Uterus (tissue), 2 donors: ENCODE results near the gene KIF18B.
A peak's percentile ranks its signal among the peaks of the same experiment; 100 is the strongest.

Experiments
- POLR2A ChIP-seq, 2 donors: fragments of 450-650 bp; IDR thresholded peaks; one replicate each; pipeline ENCODE4 v1.6.1; 2016; ENCODE audit warnings: antibody characterized with exemption in 2 of 2, mild to moderate bottlenecking in 1 of 2, moderate library complexity in 1 of 2
- TF ChIP-seq, protein P1 (sequence below), 4 experiments: fragments of 200-600 bp in 2 of 4; fragments of 450-650 bp in 2 of 4; sonication (generic) in 2 of 4; IDR thresholded peaks; one replicate each; pipeline ENCODE4 v1.5.1; 2016 to 2019; ENCODE audit warnings: antibody characterized with exemption in 4 of 4, mild to moderate bottlenecking in 2 of 4, moderate library complexity in 1 of 4

DNA sequence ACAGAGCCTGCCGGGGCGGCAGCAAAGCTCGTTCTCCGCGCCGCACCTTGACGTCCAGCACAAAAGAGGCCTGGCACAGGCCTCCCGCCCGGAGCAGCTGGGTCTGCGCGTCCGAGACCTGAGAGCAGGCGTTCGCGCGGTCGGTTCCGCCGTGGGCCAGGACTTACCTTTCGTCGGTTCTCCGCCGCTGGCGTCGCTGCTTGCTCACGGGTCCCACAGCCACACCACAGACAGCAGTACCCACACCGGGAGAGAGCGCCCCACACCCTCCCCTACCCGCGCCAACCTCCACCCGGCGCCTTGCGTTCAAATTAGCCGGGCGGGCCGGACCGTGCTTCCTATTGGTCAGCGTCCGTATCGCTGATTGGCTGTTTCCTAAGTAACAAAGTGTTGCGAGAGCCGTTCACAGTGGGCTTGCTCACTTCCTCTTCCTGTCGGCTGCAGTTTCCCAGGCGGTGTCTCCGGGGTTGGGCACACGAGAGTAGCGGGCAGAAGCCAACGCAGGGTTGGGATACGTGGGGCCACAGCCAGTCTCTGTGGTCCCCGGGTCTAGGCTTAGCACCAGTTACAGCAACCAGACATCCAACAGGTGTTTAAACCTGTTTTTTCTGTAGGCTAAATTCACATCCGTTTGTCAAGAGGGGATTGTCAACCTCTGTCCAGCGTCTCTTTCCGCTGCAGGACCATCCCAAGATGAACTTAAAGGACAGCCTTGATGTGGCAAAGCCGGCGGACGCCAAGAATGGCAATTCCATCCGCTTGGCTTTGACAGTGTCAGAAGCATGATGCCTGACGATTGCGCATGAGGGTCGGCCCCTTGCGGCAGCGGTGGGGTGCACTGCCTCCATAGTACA lies at the start of gene KIF18B:
- TF ChIP-seq, protein P1, sequence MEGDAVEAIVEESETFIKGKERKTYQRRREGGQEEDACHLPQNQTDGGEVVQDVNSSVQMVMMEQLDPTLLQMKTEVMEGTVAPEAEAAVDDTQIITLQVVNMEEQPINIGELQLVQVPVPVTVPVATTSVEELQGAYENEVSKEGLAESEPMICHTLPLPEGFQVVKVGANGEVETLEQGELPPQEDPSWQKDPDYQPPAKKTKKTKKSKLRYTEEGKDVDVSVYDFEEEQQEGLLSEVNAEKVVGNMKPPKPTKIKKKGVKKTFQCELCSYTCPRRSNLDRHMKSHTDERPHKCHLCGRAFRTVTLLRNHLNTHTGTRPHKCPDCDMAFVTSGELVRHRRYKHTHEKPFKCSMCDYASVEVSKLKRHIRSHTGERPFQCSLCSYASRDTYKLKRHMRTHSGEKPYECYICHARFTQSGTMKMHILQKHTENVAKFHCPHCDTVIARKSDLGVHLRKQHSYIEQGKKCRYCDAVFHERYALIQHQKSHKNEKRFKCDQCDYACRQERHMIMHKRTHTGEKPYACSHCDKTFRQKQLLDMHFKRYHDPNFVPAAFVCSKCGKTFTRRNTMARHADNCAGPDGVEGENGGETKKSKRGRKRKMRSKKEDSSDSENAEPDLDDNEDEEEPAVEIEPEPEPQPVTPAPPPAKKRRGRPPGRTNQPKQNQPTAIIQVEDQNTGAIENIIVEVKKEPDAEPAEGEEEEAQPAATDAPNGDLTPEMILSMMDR (IDR thresholded peaks at IDR 0.05): peak in 1 of 4 experiments; percentile 1
- peak; percentile 56 to 60 for TF ChIP-seq POLR2A (IDR thresholded peaks at IDR 0.05)
